ENCODE results near the gene HDAC7.

The HDAC7 gene

DNA sequence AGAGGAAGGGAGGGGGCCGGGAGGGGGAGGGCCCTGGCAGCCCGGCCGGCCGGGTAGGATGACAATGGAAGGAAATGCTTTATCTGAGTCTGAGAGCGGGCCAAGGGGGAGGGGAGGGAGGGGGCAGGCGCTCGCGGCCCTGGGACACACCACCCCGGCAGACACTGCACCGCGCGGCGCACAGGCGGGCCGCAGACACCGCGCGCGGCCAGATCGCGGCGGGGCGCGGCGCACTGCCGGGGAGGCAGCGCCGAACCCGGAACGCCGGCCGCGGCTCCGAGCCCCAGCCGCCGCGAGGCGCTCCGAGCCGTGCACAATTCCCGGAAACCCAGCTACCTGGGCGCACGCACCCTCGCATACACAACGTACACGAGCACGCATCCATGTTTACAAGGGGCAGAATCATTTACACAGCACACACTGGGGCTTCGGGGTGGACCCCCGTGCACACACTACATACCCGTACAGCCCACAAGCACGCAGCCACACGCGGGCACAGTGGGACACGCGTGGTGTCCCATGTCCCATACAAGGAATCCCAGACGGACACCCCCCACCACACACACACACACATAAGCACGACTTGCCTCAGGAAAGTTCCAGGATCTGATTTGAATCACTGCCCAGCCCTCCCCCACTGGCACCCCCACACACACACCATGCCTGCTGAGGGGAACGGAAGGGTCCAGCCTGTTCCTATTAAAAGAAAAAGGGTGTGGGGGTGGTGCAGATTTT lies at the start of gene HDAC7:
Gene HDAC7 (minus strand): TSS at position 8 of the 735 bp plus-strand sequence. CDS start 118 bp downstream, outside the sequence.
- DNase-seq (ENCODE audit: low read depth in 1 of 2, low spot score in 1 of 2), result peak; percentile 85 to 90
- no peak for TF ChIP-seq JUND (IDR thresholded peaks at IDR 0.05; ENCODE audit: low read depth)

DNA sequence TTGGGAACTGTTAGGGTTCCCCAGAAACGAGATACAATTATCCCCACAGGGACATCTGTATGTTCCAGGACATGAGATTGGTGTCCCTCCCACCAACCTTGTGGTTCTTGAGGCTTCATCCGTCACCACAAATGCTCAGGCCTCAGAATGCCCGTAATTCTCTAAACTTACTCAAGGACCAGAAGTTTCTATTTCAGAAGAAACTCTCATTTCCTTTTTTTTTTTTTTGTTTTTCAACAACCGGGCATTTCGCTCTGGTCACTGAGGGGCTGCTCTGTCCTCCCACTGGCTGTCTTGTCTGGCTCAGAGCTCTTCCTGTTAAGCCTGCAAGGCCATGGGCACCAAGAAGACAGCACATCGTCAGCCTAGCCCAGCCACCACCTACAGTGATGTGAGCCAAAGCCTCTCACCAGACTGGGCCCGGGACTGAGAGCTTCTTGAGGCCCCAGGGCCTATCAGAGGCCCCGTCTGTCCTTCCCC lies 48.9 kb upstream of the HDAC7 start:
- no peak for TF ChIP-seq JUND (IDR thresholded peaks at IDR 0.05; ENCODE audit: low read depth)
- in situ Hi-C loops (cut with HindIII; ENCODE audit: low pct_unique_long_range_greater_than_20kb, low sequenced_read_pairs), result no loop called here
- DNase-seq (ENCODE audit: low read depth in 1 of 2, low spot score in 1 of 2), result no peak

More for the DNA sequence above, at the start of gene HDAC7:
- in situ Hi-C loops (cut with HindIII; ENCODE audit: low pct_unique_long_range_greater_than_20kb, low sequenced_read_pairs), result no loop called here

DNA sequence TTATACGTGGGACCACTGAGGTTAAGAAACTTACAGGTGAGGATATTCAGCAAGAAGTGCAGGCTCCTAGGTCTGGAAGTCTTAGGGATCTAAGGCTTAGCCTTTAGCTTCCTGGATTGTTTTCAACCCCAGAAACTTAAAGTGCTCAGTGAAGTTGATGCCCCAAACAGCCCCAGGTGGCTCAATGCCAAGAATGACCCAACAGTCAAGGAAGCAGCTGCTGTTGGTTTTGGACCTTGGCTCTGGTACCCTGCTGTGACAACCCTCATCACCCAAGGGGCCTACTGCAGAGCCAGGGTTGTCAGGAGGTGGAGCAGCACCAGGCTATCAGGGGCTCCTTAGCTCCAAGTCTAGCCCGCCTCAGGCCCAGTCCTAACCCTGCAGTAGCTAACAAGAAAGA lies 48.3 kb upstream of the HDAC7 start:
- in situ Hi-C loops (cut with HindIII; ENCODE audit: low pct_unique_long_range_greater_than_20kb, low sequenced_read_pairs), result no loop called here
- TF ChIP-seq JUND (IDR thresholded peaks at IDR 0.05; ENCODE audit: low read depth), result no peak
- DNase-seq (ENCODE audit: low read depth in 1 of 2, low spot score in 1 of 2), result no peak

DNA sequence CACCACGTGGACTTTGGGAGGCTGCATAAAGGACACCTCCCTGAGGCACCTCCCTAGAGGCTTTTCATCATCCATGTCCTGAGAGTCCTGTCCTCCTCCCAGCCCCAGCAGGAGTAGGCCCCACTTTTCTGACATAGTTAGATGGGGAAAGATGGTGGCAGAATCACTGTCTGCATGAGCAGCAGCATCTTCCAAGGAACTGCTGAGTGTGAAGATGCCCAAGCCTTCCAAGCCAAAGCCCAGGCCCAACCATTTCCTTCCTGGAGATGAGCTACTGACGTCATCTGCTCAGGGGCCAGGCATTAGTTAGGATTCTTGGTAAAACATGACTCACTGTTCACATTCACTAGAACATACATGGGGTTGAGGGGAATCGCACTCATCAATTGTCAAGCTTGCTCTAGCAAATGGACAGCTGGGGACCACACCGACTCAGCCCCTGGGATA lies 47.8 kb upstream of the HDAC7 start:
- TF ChIP-seq JUND (IDR thresholded peaks at IDR 0.05; ENCODE audit: low read depth), result no peak
- in situ Hi-C loops (cut with HindIII; ENCODE audit: low pct_unique_long_range_greater_than_20kb, low sequenced_read_pairs), result no loop called here
- no peak for DNase-seq (ENCODE audit: low read depth in 1 of 2, low spot score in 1 of 2)

DNA sequence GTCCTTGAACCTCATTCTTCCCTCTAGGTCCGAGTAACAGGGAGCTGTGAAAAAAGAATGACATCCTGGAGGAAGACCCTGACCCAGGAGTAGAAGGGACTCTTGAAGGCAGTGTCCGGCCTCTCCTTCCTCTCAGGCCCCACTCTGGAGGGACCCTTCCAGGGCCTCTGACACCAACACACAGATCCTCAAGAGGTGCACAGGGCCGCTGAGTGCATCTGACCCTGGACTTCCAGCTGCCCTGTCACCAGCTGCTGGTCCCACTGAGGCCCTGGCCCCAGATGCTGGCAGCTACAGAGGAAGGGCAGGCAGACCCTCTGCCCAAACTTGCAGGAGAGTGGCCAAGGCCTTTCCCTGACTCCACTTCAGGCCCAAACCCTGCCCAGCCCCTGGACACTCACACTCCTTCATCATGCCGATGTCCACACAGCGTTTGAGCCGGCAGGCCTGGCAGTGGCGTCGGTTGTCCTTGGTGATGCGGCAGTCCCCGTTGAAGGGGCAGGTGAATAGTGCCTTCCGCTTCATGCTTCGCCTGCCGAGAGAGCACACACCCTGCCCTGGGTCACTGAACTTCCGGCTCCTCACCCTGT lies 45.0 kb upstream of the HDAC7 start:
- DNase-seq (ENCODE audit: low read depth in 1 of 2, low spot score in 1 of 2), result no peak
- in situ Hi-C loops (cut with HindIII; ENCODE audit: low pct_unique_long_range_greater_than_20kb, low sequenced_read_pairs), result no loop called here
- TF ChIP-seq JUND (IDR thresholded peaks at IDR 0.05; ENCODE audit: low read depth), result no peak

DNA sequence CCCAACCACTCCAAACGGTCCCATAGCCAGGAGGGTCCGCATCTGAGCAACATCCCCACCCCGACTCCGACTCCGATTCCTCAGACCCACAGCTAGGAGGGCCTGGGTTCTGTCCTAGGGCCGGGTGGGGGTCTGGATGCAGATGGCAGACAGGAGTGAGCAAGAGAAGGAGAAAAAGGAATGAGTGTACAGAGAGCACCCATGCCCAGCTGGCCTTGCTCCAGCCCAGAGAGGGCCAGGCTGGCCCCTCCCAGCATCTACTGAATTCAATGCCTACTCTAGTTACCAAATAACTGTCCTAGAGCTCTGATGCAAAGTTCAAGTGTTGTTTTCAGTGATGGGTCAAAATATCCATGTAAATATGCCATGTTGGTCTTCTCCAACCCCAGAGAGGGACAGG lies 44.3 kb upstream of the HDAC7 start:
- TF ChIP-seq JUND (IDR thresholded peaks at IDR 0.05; ENCODE audit: low read depth), result no peak
- in situ Hi-C loops (cut with HindIII; ENCODE audit: low pct_unique_long_range_greater_than_20kb, low sequenced_read_pairs), result no loop called here
- no peak for DNase-seq (ENCODE audit: low read depth in 1 of 2, low spot score in 1 of 2)

DNA sequence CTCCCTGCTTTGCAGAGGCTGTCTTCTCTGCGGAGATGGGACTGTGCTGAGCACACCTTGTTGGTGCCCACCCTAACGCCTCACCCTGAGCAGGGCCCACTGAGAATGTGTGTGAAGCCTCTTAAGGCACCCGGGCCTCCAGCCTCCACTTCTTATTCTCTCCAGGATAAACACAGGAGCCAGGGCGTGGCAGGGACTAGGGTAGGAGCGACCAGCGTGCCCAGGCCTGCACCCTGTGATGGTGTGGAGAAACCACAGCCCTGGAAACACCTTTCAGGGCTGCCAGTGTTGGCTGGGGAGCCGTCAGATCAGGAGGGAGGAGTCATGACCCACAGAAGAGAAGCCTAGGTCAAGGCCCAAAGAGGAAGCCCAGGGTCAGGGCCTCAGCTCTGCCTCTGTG lies 43.8 kb upstream of the HDAC7 start:
- DNase-seq (ENCODE audit: low read depth in 1 of 2, low spot score in 1 of 2), result no peak
- in situ Hi-C loops (cut with HindIII; ENCODE audit: low pct_unique_long_range_greater_than_20kb, low sequenced_read_pairs), result no loop called here
- no peak for TF ChIP-seq JUND (IDR thresholded peaks at IDR 0.05; ENCODE audit: low read depth)

DNA sequence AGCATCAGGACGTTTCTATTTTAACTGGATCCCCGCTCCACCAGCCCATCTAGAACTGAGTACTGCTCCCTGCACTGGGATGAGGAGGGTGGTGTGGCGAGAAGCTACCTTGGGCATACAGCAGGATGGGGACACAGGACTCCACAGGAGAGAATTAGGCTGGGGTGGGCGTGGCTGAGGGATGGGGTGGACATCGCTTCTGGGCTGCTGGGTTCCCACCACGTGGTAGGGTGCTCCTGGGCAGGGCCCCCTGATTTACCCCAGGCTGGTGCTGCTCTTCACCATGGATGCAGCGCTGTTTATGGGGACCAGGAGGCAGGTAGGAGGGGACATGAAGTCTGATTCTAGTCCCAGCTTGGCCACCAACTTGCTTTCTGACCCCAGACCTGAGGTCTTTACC lies 43.2 kb upstream of the HDAC7 start:
- no peak for DNase-seq (ENCODE audit: low read depth in 1 of 2, low spot score in 1 of 2)
- TF ChIP-seq JUND (IDR thresholded peaks at IDR 0.05; ENCODE audit: low read depth), result no peak
- in situ Hi-C loops (cut with HindIII; ENCODE audit: low pct_unique_long_range_greater_than_20kb, low sequenced_read_pairs), result no loop called here

DNA sequence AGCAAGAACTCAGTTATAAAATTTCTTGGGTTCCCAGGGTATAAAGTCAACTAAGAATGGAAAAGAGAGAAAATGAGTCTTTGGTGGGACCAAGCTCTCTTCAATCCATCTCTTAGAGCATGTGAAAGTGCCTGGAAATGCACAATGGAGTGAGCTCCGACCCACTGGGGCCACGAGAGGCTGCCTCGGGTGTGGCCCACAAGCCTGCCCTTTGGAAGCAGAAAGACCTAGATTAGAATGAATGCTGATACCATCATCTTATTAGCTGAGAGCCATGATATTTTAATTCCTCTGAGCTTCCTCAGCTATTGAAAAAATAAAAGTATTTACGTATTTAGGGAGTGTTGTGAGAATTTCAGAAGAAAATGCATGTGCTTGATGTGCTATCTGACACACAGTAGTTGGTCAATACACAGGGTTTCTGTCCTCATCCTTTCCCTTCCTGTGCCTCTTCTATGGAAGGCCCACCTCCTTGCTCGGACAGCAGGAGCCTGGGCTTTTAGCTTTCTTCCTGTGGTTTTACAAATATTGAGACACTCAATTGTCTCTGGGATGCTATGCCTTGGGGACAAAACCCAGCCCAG lies 42.6 kb upstream of the HDAC7 start:
- no peak for TF ChIP-seq JUND (IDR thresholded peaks at IDR 0.05; ENCODE audit: low read depth)
- no peak for DNase-seq (ENCODE audit: low read depth in 1 of 2, low spot score in 1 of 2)
- in situ Hi-C loops (cut with HindIII; ENCODE audit: low pct_unique_long_range_greater_than_20kb, low sequenced_read_pairs), result no loop called here

DNA sequence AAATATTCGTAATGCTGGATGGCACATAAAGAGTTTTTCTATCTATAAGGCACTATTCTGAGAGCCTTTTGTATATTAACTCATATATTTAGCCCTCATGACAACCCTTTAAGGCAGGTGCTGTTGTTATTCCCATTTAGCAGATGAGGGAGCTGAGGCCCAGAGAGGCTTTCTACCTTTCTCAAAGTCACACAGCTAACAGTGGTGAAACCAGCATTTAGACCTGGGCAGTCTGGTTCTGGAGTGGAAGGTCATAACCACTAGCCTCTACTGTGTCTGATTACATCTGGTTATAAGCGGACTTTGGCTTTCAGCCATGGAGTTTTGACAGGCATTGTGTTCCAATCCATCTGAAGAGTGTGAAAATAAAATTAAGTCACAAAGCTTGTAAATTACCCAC lies 41.2 kb upstream of the HDAC7 start:
- in situ Hi-C loops (cut with HindIII; ENCODE audit: low pct_unique_long_range_greater_than_20kb, low sequenced_read_pairs), result no loop called here
- TF ChIP-seq JUND (IDR thresholded peaks at IDR 0.05; ENCODE audit: low read depth), result no peak

DNA sequence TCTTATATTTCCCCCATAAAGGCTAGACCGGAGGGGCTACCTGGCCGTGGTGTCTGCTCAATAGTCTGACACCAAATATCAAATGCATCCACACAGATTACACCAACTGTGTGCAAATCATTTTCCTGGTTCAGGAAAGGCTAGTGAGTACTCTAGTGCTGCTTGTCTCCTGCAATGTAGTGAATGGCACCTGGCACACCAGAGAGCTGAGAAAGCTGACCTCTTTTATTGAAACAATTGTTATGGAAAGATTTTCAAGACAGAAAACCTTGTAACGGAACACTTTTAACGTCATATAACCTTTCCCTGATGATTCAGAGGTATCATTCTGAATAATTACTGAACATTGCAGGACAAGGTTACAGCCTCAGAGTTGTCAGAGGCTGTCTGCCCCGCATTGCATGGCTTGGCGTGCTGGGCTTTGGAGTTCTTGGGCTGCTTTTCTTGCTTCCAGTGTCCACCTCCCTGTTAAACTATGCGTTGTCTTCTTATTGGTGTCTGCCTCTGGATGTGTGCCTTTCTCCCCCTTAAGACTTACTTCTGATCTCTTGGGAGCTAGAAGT lies 40.7 kb upstream of the HDAC7 start:
- DNase-seq (ENCODE audit: low read depth in 1 of 2, low spot score in 1 of 2), result no peak
- in situ Hi-C loops (cut with HindIII; ENCODE audit: low pct_unique_long_range_greater_than_20kb, low sequenced_read_pairs), result no loop called here

More for the DNA sequence above, 41.2 kb upstream of the HDAC7 start:
- DNase-seq (ENCODE audit: low read depth in 1 of 2, low spot score in 1 of 2), result no peak

DNA sequence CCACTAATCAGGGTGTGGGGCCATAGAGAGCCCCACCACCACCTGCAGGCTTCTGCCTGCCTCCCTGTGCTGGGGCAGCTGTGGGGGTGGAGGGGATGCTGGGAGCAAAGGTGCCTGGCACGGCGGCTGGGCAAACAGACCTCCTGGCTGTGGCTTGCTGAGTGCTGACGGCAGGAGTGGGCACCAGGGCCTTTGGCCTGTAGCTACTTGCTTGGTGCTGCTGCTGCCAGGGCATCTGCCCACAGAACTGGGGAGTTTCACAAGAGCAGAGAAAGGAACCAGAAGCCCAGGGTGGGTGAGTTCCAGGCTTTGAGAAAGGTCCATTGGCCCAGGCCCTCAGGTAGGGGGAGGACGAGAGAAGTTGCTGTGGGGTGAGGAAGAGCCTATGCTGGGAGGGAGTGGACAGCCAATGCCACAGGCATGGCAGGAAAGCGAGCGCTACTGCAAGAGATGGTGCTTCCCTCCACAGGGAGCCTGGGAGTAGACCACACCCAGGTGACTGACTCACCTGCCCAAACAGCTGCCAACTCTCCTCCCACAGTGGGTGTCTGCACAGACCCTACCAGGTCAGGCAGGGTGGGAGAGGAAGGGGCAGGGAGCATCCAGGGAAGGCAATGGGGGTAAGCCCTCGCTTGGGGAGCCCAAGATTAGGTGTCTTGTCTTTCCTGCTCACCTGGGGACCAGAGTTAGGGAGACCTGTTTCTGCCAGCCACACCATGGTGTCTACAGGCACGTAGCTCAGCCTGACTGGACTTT lies 39.0 kb upstream of the HDAC7 start:
- DNase-seq (ENCODE audit: low read depth in 1 of 2, low spot score in 1 of 2), result no peak
- in situ Hi-C loops (cut with HindIII; ENCODE audit: low pct_unique_long_range_greater_than_20kb, low sequenced_read_pairs), result no loop called here
- TF ChIP-seq JUND (IDR thresholded peaks at IDR 0.05; ENCODE audit: low read depth), result no peak

More for the DNA sequence above, 40.7 kb upstream of the HDAC7 start:
- no peak for TF ChIP-seq JUND (IDR thresholded peaks at IDR 0.05; ENCODE audit: low read depth)

Data from T47D (cell line).